Stimulated activated CD4-positive, alpha-beta T cell treated with anti-CD3 and anti-CD28 coated beads, Interleukin-4, amount 100 ng/mL, for 24 hours (primary cell): ENCODE measurements around the gene NPC2.
"Not testable (repeated sequence)": the region's sequence is repeated elsewhere in the genome, so short reads cannot be mapped to it uniquely, and the experiment has no call there.

Experiments used
- DNase-seq: peaks from one replicate; pipeline ENCODE4 v3.0.0-alpha.2; 2020

NPC2 gene

GRCh38 chr14:74464785-74465184, 28.3 kb downstream of the NPC2 start:
- no peak for DNase-seq

- DNase-seq = no peak
Observed at GRCh38 chr14:74463697-74464096, 29.4 kb downstream of the NPC2 start.

DNA sequence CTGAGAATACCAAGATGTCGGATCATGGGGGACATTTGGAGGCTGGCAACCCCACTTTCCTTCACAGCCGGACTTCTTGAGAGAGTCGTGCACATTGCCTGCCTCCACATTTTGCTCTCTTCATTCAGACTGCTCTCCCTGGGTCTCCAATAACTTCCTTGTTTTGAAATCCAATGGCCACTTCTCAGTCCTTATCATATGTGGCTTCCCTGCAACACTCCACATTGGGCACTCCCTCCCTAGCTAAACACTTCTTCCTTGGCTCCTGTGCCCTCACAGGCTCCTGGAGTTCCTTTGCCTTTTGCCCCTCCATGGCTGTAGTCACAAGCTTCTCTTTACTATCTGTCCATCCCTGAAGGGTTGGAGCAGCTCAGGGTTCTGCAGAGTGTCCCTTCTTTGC, 30.1 kb downstream of the NPC2 start:
- DNase-seq = no peak

DNA sequence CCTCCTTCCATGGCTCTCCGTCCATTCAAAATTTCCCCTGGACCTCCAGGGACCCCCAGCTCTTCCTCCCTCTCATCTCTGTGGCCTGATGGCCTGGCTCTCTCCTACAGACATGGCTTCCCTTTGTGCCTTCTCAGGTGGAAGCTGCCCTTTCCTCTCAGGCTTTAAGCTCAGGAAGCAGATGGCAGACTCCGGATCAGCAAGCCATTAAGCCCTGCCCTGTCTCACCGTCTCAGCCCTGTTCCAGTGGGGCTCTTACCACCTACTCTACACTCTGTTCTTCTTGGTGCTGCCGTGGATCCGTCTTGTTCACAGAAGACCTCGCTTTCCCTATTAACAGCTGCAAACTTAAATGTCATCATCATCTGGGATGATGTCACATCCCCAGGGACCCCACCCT, 33.1 kb downstream of the NPC2 start:
- DNase-seq = no peak

DNA sequence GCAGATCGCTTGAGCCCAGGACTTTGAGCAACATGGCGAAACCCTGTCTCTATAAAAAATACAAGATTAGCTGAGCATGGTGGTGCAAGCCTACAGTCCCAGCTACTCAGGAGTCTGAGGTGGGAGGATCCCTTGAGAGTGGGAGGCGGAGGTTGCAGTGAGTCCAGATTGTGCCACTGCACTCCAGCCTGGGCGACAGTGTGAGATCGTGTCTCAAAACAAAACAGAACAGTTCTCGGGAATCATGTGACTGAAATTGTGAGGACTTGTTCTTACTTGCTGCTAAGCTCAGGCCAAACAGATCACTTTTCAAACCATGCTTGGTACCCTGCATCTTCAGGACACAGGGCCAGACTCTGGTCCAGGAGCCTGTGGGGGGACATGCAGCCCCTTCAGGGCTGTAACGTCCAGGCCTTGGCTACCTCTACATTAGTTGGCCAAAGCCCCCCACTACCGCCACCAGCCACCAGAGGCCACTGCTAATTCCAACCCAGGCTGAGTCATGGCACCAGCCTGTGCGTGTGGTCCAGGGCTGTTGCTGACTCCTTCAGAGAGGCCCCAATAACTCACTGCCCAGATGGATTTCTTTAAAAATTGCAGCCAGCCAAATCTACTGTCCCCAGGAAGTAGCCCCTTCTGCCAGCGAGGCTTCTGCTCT, 33.7 kb downstream of the NPC2 start:
- peak; percentile 26 for DNase-seq

DNA sequence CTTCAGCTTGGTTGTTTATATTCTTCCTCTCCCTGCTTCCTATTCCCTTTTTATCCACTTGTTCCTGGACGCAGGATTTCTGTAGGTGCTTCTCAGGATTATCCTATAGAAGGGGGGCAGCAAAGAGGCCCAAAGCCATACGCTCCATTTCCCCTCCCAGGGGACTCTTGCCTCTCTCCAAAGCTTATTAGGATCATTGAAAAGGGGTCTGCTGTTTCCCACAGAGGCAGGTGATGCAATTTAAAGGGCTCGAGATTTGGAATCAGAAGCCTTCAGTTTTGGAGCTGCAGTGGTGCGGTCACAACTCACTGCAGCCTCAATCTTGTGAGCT, 35.6 kb downstream of the NPC2 start:
- DNase-seq = no peak

- no peak for DNase-seq
Observed at GRCh38 chr14:74456684-74457564, 36.2 kb downstream of the NPC2 start.

GRCh38 chr14:74454397-74454796, 38.7 kb downstream of the NPC2 start:
- not testable (repeated sequence) for DNase-seq

DNA sequence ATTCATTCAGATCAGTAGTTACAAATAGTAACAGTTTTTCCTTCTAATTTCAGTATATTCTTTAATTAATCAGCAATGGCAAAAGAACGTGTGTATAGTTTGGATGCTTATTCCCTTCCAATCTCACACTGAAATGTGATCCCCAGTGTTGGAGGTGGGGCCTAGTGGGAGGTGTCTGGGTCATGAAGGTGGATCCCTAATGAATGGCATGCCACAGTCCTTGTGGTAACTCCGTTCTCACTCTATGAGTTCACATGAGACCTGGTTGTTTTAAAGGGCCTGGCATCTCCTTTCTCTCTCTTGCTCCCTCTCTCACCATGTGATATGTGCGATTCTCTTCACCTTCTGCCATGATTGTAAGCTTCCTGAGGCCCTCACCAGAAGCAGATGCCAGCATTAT, 48.2 kb downstream of the NPC2 start:
- DNase-seq = no peak

- no peak for DNase-seq
Observed at GRCh38 chr14:74442757-74443156, 50.3 kb downstream of the NPC2 start.

GRCh38 chr14:74441113-74441512, 52.0 kb downstream of the NPC2 start:
- no peak for DNase-seq

GRCh38 chr14:74438351-74438915, 54.7 kb downstream of the NPC2 start:
- DNase-seq = no peak

GRCh38 chr14:74437496-74438053, 55.5 kb downstream of the NPC2 start:
- no peak for DNase-seq

- no peak for DNase-seq
Observed at GRCh38 chr14:74434294-74434693, 58.8 kb downstream of the NPC2 start.

DNA sequence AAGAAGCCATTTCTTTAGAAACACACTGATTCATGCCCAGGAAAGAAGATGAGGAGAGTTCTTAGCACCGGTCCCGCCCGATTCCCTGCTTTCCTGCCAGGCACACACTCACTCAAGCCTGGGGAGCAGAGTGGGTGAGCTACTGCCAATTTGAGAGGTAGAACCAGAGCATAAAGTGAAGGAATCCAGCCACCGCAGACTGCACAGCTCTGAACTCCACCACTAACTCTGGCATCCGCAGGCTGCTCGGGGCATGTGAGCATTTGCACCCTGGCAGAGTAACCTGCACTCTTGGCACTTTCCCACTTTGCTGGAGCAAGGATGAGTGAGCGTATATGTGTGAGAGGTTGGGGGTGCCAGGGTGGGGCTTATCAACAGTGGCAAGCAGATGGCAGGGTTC, 63.1 kb downstream of the NPC2 start:
- no peak for DNase-seq
